T-cell (primary cell): ENCODE measurements around the gene CNIH2. TPM values are rescaled to one million over a fixed set of nuclear protein-coding genes. Genes with fewer than 3 reads are reported as not detected.
"Not testable (repeated sequence)": the region's sequence is repeated elsewhere in the genome, so short reads cannot be mapped to it uniquely, and the experiment has no call there.

Experiments
- ATAC-seq, 4 experiments: fragments of 200-7000 bp in 3 of 4; fragments of 150-1000 bp in 1 of 4; cut with Tn5 transposase; replicated peaks in 1 of 4; 1 replicate in 3 of 4; 2 replicates in 1 of 4; pipeline ENCODE4 v1.10.0; 2021; ENCODE audit warnings: moderate library complexity in 3 of 4, mild to moderate bottlenecking in 2 of 4, moderate number of reproducible peaks in 1 of 4
- CTCF ChIA-PET, 2 donors: fragments of 300-600 bp; sonication (Branson Sonifier 250); formaldehyde crosslinking; loops; one replicate each; lab custom pipeline; 2022; ENCODE audit warnings: antibody characterized with exemption in 2 of 2; lab: Charles Lee
- POLR2A ChIA-PET, 2 donors: fragments of 300-600 bp; sonication (Branson Sonifier 250); formaldehyde crosslinking; loops; one replicate each; lab custom pipeline; 2022; ENCODE audit warnings: antibody characterized with exemption in 2 of 2; lab: Charles Lee
- DNase-seq, 35 experiments: peaks; one replicate each; pipeline versions ENCODE4 v3.0.0 to v3.0.0-alpha.2; 2013 to 2023
- H3K27ac ChIP-seq: one replicate; pipeline ENCODE4 v1.5.1; 2013; ENCODE audit warnings: low read length
- H3K27me3 ChIP-seq, 2 experiments: replicated peaks in 1 of 2; 1 replicate in 1 of 2; 2 replicates in 1 of 2; pipeline versions ENCODE4 v1.6.1 to v1.7.0; 2013; ENCODE audit warnings: low read length in 1 of 2, mixed read lengths in 1 of 2; ENCODE audit not compliant: control insufficient read depth in 2 of 2, insufficient read depth in 2 of 2; ENCODE audit errors: extremely low read depth in 1 of 2
- H3K36me3 ChIP-seq, 2 donors: 1 replicate in 1 of 2; 2 replicates in 1 of 2; pipeline versions ENCODE4 v1.6.1 to v1.7.0; 2013; ENCODE audit warnings: low read length in 1 of 2; ENCODE audit not compliant: control insufficient read depth in 2 of 2, insufficient read depth in 1 of 2; ENCODE audit errors: extremely low read depth in 1 of 2
- H3K4me1 ChIP-seq, 2 experiments: 1 replicate in 1 of 2; 2 replicates in 1 of 2; pipeline versions ENCODE4 v1.6.1 to v1.7.0; 2013; ENCODE audit warnings: low read length in 2 of 2, mixed read lengths in 1 of 2; ENCODE audit not compliant: insufficient read depth in 2 of 2, control insufficient read depth in 1 of 2; ENCODE audit errors: extremely low read depth in 1 of 2
- H3K4me3 ChIP-seq, 2 donors: 1 replicate in 1 of 2; 2 replicates in 1 of 2; pipeline versions ENCODE4 v1.5.1 to v1.7.0; 2013; ENCODE audit warnings: mild to moderate bottlenecking in 2 of 2, low read length in 1 of 2, moderate library complexity in 1 of 2; ENCODE audit not compliant: control insufficient read depth in 1 of 2; ENCODE audit errors: extremely low read depth in 1 of 2
- H3K9me3 ChIP-seq: 2 replicates; pipeline ENCODE4 v1.7.0; 2013
- H3K27ac Mint-ChIP-seq, 2 donors: one replicate each; pipeline ENCODE4 v1.8.0; 2020 to 2021; ENCODE audit warnings: mild to moderate bottlenecking in 2 of 2, mixed read lengths in 2 of 2
- H3K27me3 Mint-ChIP-seq, 2 donors: one replicate each; pipeline ENCODE4 v1.8.0; 2021 to 2022; ENCODE audit warnings: mixed read lengths in 2 of 2
- H3K36me3 Mint-ChIP-seq: one replicate; pipeline ENCODE4 v1.8.0; 2021; ENCODE audit warnings: mixed read lengths
- H3K4me1 Mint-ChIP-seq, 3 donors: one replicate each; pipeline ENCODE4 v1.8.0; 2020 to 2022; ENCODE audit warnings: mixed read lengths in 3 of 3, mild to moderate bottlenecking in 1 of 3
- H3K4me3 Mint-ChIP-seq, 3 donors: one replicate each; pipeline ENCODE4 v1.8.0; 2020 to 2022; ENCODE audit warnings: mild to moderate bottlenecking in 3 of 3, mixed read lengths in 3 of 3, moderate library complexity in 3 of 3
- H3K9me3 Mint-ChIP-seq, 3 donors: one replicate each; pipeline ENCODE4 v1.8.0; 2020 to 2022; ENCODE audit warnings: mixed read lengths in 3 of 3
- WGBS: methylation state at CpG from one replicate; pipeline ENCODE4 v1.1.5; 2013; ENCODE audit warnings: missing lambda C conversion rate; ENCODE audit not compliant: insufficient coverage; 5-methylcytosine and 5-hydroxymethylcytosine counted together
- total RNA-seq, 35 experiments: library from RNA in 6 of 35; stranded (reverse) in 6 of 35; fragments of 120-200 nt in 1 of 35; gene quantifications; one replicate each; pipeline versions ENCODE4 v1.2.1 to v1.2.4 and lab custom pipeline; 2013 to 2026

CNIH2 gene
- total RNA-seq, 5 donors from 2014 or later (not counting 1 experiment from before 2014, with no cell fraction given) = 1.9 to 9.9 (median 2.7) TPM

GRCh38 chr11:66310324-66310723 is 32.3 kb downstream of the CNIH2 start:
- no peaks in the 10 kb centered on the region for H3K9me3 ChIP-seq
- peaks cover 7 to 39% of the 10 kb centered on the region in 2 experiments for H3K4me1 ChIP-seq
- H3K4me3 Mint-ChIP-seq = no peak overlapping the region
- DNase-seq (no peak), ATAC-seq (no peak)
- H3K9me3 Mint-ChIP-seq = no peaks in the 10 kb centered on the region
- H3K36me3 ChIP-seq = no peaks in the 10 kb centered on the region
- WGBS = 91% methylated on average over 4 of the region's 8 CpGs
- H3K27ac Mint-ChIP-seq = no peak overlapping the region
- peaks cover 0 to under 1% of the 10 kb centered on the region in 2 donors for H3K27me3 Mint-ChIP-seq
- peaks cover 0 to 12% of the 10 kb centered on the region in 2 experiments for H3K27me3 ChIP-seq
- POLR2A ChIA-PET = interaction anchor here in 1 of 2 donors (0.7 kb wide), 1 partner anchor 741 kb away, joined by 6 read pairs; no protein-coding TSS in a partner anchor
- H3K36me3 Mint-ChIP-seq = no peaks in the 10 kb centered on the region
- CTCF ChIA-PET = interaction anchor here in 1 of 2 donors (3.2 kb wide), 1 partner anchor 76 kb away, joined by 25 read pairs; no protein-coding TSS in a partner anchor
- no peak overlapping the region for H3K27ac ChIP-seq
- peaks cover 16 to 22% (median 20%) of the 10 kb centered on the region in 3 donors for H3K4me1 Mint-ChIP-seq
- H3K4me3 ChIP-seq = no peak overlapping the region

DNA sequence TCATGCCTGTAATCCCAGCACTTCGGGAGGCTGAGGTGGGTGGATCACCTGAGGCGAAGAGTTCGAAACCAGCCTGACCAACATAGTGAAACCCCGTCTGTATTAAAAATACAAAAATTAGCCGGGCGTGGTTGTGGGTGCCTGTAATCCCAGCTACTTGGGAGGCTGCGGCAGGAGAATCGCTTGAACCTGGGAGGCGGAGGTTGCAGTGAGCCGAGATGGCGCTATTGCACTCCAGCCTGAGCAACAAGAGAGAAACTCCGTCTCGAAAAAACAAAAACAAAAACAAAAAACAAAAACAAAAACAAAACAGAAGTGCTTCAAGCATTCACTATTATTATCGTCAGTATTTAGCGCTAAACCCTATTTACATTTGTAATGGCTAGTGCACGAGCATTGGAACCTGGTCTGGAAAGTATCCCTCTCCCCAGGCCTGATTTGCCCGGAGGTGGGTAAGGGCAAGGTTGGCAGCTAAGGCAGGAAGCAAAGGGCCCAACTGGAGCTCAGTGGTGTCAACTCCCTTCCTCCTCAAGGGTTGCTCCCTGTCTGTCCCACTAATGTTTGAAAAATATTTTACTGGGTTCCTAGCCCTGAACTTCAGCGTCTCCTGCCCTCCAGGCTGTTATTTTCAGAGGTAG is 32.9 kb downstream of the CNIH2 start:
- not testable (repeated sequence) for ATAC-seq, H3K27me3 Mint-ChIP-seq, H3K9me3 Mint-ChIP-seq, H3K9me3 ChIP-seq, DNase-seq, H3K36me3 Mint-ChIP-seq, H3K4me3 ChIP-seq, H3K27ac ChIP-seq, H3K36me3 ChIP-seq
- Mint-ChIP-seq H3K27ac (peak overlapping the region in 1 of 2 donors; percentile 99), H3K4me3 (peak overlapping the region in 1 of 3 donors; percentile 73), H3K4me1 (peaks cover 22 to 28% (median 26%) of the 10 kb centered on the region in 3 donors)
- ChIA-PET POLR2A (interaction anchor here in 1 of 2 donors (0.7 kb wide), 2 partner anchors 45 to 741 kb away, joined by 3 to 6 read pairs; no protein-coding TSS in a partner anchor), CTCF (interaction anchor here (0.5 to 3.2 kb wide), 17 partner anchors 16 to 522 kb away, joined by 3 to 34 read pairs (median 4); partner anchors contain the start of genes BRMS1 (in 1 of the 2), RIN1 (in 1 of the 2) and YIF1A (in 1 of the 2))
- peaks cover 0 to 14% of the 10 kb centered on the region in 2 experiments for H3K27me3 ChIP-seq
- H3K4me1 ChIP-seq = peaks cover 8 to 45% of the 10 kb centered on the region in 2 experiments
- 90% methylated on average over 13 of the region's 18 CpGs for WGBS

- no peaks in the 10 kb centered on the region for H3K36me3 ChIP-seq
- H3K27ac ChIP-seq = peak overlapping the region; percentile 92
- POLR2A ChIA-PET = interaction anchor here in 1 of 2 donors (0.5 to 0.7 kb wide), 2 partner anchors 45 to 602 kb away, joined by 3 to 7 read pairs; no protein-coding TSS in a partner anchor
- H3K4me1 ChIP-seq = peaks cover 9 to 51% of the 10 kb centered on the region in 2 experiments
- no peaks in the 10 kb centered on the region for H3K9me3 ChIP-seq
- 38% methylated on average over 14 of the region's 26 CpGs for WGBS
- peaks cover 0 to 17% of the 10 kb centered on the region in 2 experiments for H3K27me3 ChIP-seq
- peak in 1 of 4 experiments; percentile 36 for ATAC-seq
- CTCF ChIA-PET = interaction anchor here (0.5 to 3.2 kb wide), 22 partner anchors 15 to 618 kb away, joined by 3 to 34 read pairs (median 4); partner anchors contain the start of genes BRMS1 (in 1 of the 2), RIN1 (in 1 of the 2), TMEM151A (in 1 of the 2) and YIF1A (in 1 of the 2)
- no peak for DNase-seq
- Mint-ChIP-seq H3K27me3 (peaks cover 0 to 2% of the 10 kb centered on the region in 2 donors), H3K36me3 (no peaks in the 10 kb centered on the region), H3K27ac (peak overlapping the region; percentile 93 to 99), H3K4me3 (peak overlapping the region; percentile 73 to 90 (median 85)), H3K4me1 (peaks cover 24 to 32% (median 29%) of the 10 kb centered on the region in 3 donors), H3K9me3 (no peaks in the 10 kb centered on the region)
- peak overlapping the region; percentile 54 to 71 for H3K4me3 ChIP-seq
Observed at GRCh38 chr11:66311470-66311964, 33.5 kb downstream of the CNIH2 start.

GRCh38 chr11:66311965-66312548 is 34.1 kb downstream of the CNIH2 start:
- Histone ChIP-seq H3K4me1 (peaks cover 9 to 52% of the 10 kb centered on the region in 2 experiments), H3K9me3 (no peaks in the 10 kb centered on the region), H3K36me3 (no peaks in the 10 kb centered on the region), H3K27me3 (peaks cover 0 to 14% of the 10 kb centered on the region in 2 experiments), H3K27ac (peak overlapping the region; percentile 92), H3K4me3 (peak overlapping the region; percentile 57 to 71)
- Mint-ChIP-seq H3K4me3 (peak overlapping the region; percentile 73 to 90 (median 85)), H3K4me1 (peaks cover 24 to 32% (median 29%) of the 10 kb centered on the region in 3 donors), H3K36me3 (no peaks in the 10 kb centered on the region), H3K9me3 (no peaks in the 10 kb centered on the region), H3K27ac (peak overlapping the region; percentile 93 to 99), H3K27me3 (peaks cover 0 to 2% of the 10 kb centered on the region in 2 donors)
- ChIA-PET CTCF (interaction anchor here (0.5 to 3.2 kb wide), 35 partner anchors 10 to 815 kb away, joined by 3 to 34 read pairs (median 4); partner anchors contain the start of genes BRMS1 (in 1 of the 2), DPP3 (in 1 of the 2), MRPL11 (in 1 of the 2) and PELI3 (in 1 of the 2)), POLR2A (interaction anchor here (0.5 to 1.3 kb wide), 8 partner anchors 18 to 1438 kb away, joined by 3 to 8 read pairs (median 3); partner anchors contain the start of genes BRMS1 (in 1 of the 2), FIBP (in 1 of the 2) and YIF1A (in 1 of the 2))
- DNase-seq (peak; percentile 96 to 100 (median 99)), ATAC-seq (peak; percentile 75 to 82 (median 77))
- 0% methylated on average over 43 of the region's 44 CpGs for WGBS

DNA sequence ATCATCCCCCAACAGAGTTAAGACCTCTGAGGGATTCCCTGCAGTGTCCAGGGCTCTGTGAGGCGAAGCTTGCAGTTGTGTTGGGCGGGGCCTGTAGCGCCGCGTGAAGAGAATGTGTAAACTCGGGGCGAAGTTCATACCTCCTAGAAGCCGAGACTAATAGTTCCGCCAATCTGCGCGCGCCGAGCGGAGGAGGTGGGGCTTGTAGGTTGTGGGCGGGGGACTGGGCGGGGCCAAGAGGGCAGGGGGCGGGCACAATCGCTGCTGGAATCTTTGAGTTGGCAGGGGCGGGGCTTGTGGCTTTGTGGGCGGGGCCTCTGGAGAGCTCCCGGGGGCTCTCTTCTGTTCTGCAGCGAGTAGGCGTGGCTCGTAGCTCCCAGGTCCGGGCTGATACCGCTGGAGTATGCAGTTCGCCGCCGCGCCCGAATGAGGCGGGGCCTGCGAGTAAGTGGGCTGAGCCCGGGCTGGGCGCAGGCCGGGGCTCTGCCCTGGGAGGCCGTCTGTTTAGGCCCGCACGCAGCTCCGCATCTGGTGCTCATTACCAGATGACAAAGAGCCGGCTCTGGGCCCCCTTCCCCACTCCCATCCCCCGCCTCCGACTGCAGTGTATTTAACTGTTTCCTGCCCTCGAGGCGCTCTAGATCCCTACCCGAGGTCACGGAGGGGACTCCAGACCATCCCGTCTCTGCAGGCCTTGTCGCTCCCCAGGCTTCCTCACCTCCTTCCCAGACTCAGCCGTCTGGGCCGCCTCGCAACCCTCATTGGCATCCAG is 34.8 kb downstream of the CNIH2 start:
- peak overlapping the region; percentile 58 to 71 for H3K4me3 ChIP-seq
- ChIA-PET POLR2A (interaction anchor here (0.6 to 1.3 kb wide), 10 partner anchors 17 to 1439 kb away, joined by 3 to 8 read pairs (median 3); partner anchors contain the start of genes BRMS1 (in 1 of the 2), FIBP (in 1 of the 2) and YIF1A (in 1 of the 2)), CTCF (interaction anchor here (0.6 to 3.2 kb wide), 27 partner anchors 9 to 816 kb away, joined by 3 to 34 read pairs (median 4); partner anchors contain the start of genes BRMS1 (in 1 of the 2), DPP3 (in 1 of the 2), MRPL11 (in 1 of the 2) and PELI3 (in 1 of the 2))
- no peaks in the 10 kb centered on the region for H3K36me3 ChIP-seq
- peak; percentile 64 to 68 (median 66) for ATAC-seq
- H3K9me3 ChIP-seq = no peaks in the 10 kb centered on the region
- H3K4me1 Mint-ChIP-seq = peaks cover 30 to 38% (median 34%) of the 10 kb centered on the region in 3 donors
- peak overlapping the region; percentile 73 to 90 (median 85) for H3K4me3 Mint-ChIP-seq
- H3K27ac ChIP-seq = peak overlapping the region; percentile 92
- H3K27me3 Mint-ChIP-seq = peaks cover 0 to 2% of the 10 kb centered on the region in 2 donors
- H3K4me1 ChIP-seq = peaks cover 13 to 59% of the 10 kb centered on the region in 2 experiments
- 2% methylated on average over 44 of the region's 52 CpGs for WGBS
- H3K9me3 Mint-ChIP-seq = no peaks in the 10 kb centered on the region
- no peaks in the 10 kb centered on the region for H3K36me3 Mint-ChIP-seq
- H3K27me3 ChIP-seq = peaks cover 0 to 14% of the 10 kb centered on the region in 2 experiments
- peak; percentile 96 to 100 (median 99) for DNase-seq
- H3K27ac Mint-ChIP-seq = peak overlapping the region; percentile 93 to 99
